SKM-1 treated with dmso at 0.1 percent for 144 hours (cell line): ENCODE data around the gene MAD2L2.

Experiments
- DNase-seq: peaks from one replicate; lab custom pipeline; 2025; ENCODE audit not compliant: unreplicated experiment; lab: John Stamatoyannopoulos, UW

MAD2L2 gene

GRCh38 chr1:11638121-11638520 lies 42.8 kb downstream of the MAD2L2 start:
- no peak for DNase-seq

GRCh38 chr1:11634365-11635192 lies 46.4 kb downstream of the MAD2L2 start:
- DNase-seq = no peak

GRCh38 chr1:11629184-11630016 lies 51.5 kb downstream of the MAD2L2 start:
- DNase-seq = no peak

GRCh38 chr1:11628767-11629166 lies 52.2 kb downstream of the MAD2L2 start:
- DNase-seq = no peak

GRCh38 chr1:11626551-11626950 lies 54.4 kb downstream of the MAD2L2 start:
- DNase-seq = no peak
